A549 (cell line): ENCODE measurements around the gene PVR. TPM values are rescaled to one million over a fixed set of nuclear protein-coding genes. Genes with fewer than 3 reads are reported as not detected.

Source experiments
- ATAC-seq, 2 experiments: fragments of 200-7000 bp in 1 of 2; fragments of >200 bp in 1 of 2; cut with Nextera tagmentation in 1 of 2; cut with Tn5 transposase in 1 of 2; 3 replicates each; pipeline versions ENCODE4 v1.8.0 to v1.9.1; 2018 to 2020; ENCODE audit warnings: mild to moderate bottlenecking in 1 of 2, moderate library complexity in 1 of 2
- CTCF ChIA-PET: fragments of 300-600 bp; sonication (Branson Sonifier 250); formaldehyde crosslinking; extraction: SDS; loops from one replicate; lab custom pipeline; 2021; ENCODE audit warnings: antibody characterized with exemption, inconsistent platforms; lab: Yijun Ruan, JAX
- POLR2A ChIA-PET: fragments of 350-600 bp; formaldehyde crosslinking; extraction: SDS; loops from one replicate; lab custom pipeline; 2021; ENCODE audit warnings: antibody characterized with exemption, inconsistent platforms; lab: Yijun Ruan, JAX
- DNase-seq, 2 experiments: peaks; one replicate each; pipeline versions ENCODE4 v3.0.0 to v3.0.0-alpha.2; 2011 to 2016; ENCODE audit warnings: low read depth in 1 of 2, low spot score in 1 of 2
- FAIRE-seq: peaks from 2 replicates; lab custom pipeline; 2011; peaks lifted over from hg19 to GRCh38; lab: Jason Lieb, UNC
- H3K27ac ChIP-seq, 2 experiments: fragments of >200 bp; sonication (Bioruptor Twin); formaldehyde crosslinking; 3 replicates each; pipeline ENCODE4 v1.5.1; 2016 to 2017
- H3K4me1 ChIP-seq: fragments of >200 bp; sonication (Bioruptor Twin); formaldehyde crosslinking; 3 replicates; pipeline ENCODE4 v1.6.1; 2016
- H3K4me2 ChIP-seq: fragments of >200 bp; sonication (Bioruptor Twin); formaldehyde crosslinking; 3 replicates; pipeline ENCODE4 v1.6.1; 2016
- H3K4me3 ChIP-seq: fragments of >200 bp; sonication (Bioruptor Twin); formaldehyde crosslinking; 3 replicates; pipeline ENCODE4 v1.5.1; 2016
- H3K9me3 ChIP-seq: fragments of >200 bp; sonication (Bioruptor Twin); formaldehyde crosslinking; 3 replicates; pipeline ENCODE4 v1.6.1; 2016
- CBX2 ChIP-seq: fragments of 200-600 bp; sonication (generic); IDR thresholded peaks from 2 replicates; pipeline ENCODE4 v1.6.1; 2016; ENCODE audit warnings: low read depth, mild to moderate bottlenecking, borderline replicate concordance
- CHD4 ChIP-seq: fragments of 200-600 bp; sonication (generic); IDR thresholded peaks from 2 replicates; pipeline ENCODE4 v1.6.1; 2016; ENCODE audit warnings: antibody characterized with exemption, mild to moderate bottlenecking, borderline replicate concordance
- EHF ChIP-seq: fragments of 250-450 bp; sonication (Bioruptor Pico); IDR thresholded peaks from 2 replicates; pipeline ENCODE4 v1.5.0; 2020; ENCODE audit warnings: mild to moderate bottlenecking
- EHMT2 ChIP-seq: fragments of 200-600 bp; sonication (generic); IDR thresholded peaks from 2 replicates; pipeline ENCODE4 v1.6.1; 2016; ENCODE audit warnings: antibody characterized with exemption, low read depth, mild to moderate bottlenecking, moderate library complexity
- FOSB ChIP-seq: fragments of 250-450 bp; sonication (Bioruptor Pico); IDR thresholded peaks from 2 replicates; pipeline ENCODE4 v1.5.0; 2020; ENCODE audit warnings: mild to moderate bottlenecking, moderate library complexity
- HOXB5 ChIP-seq: fragments of 250-450 bp; sonication (Bioruptor Pico); IDR thresholded peaks from 2 replicates; pipeline ENCODE4 v1.5.0; 2020; ENCODE audit warnings: mild to moderate bottlenecking, moderate library complexity
- JUN ChIP-seq, 2 experiments: fragments of >200 bp; sonication (Bioruptor Twin); formaldehyde crosslinking; IDR thresholded peaks; 2 replicates in 1 of 2; 3 replicates in 1 of 2; pipeline ENCODE4 v1.6.1; 2016 to 2017
- MAZ ChIP-seq: fragments of 150-350 bp; IDR thresholded peaks from 2 replicates; pipeline ENCODE4 v1.6.1; 2014; ENCODE audit warnings: antibody characterized with exemption, low read depth, low read length, borderline replicate concordance
- NFE2L2 ChIP-seq: fragments of 150-350 bp; conservative IDR thresholded peaks from 2 replicates; pipeline ENCODE4 v1.6.1; 2014; ENCODE audit warnings: low read length
- NR3C1 ChIP-seq: fragments of >200 bp; sonication (Bioruptor Twin); formaldehyde crosslinking; IDR thresholded peaks from 3 replicates; pipeline ENCODE4 v1.6.1; 2017
- RARB ChIP-seq: fragments of 250-450 bp; sonication (Bioruptor Pico); IDR thresholded peaks from 2 replicates; pipeline ENCODE4 v1.8.0; 2021; ENCODE audit warnings: mild to moderate bottlenecking, moderate library complexity
- RFX5 ChIP-seq: fragments of 450-650 bp; IDR thresholded peaks from 2 replicates; pipeline ENCODE4 v1.7.1; 2014; ENCODE audit warnings: antibody characterized with exemption, mild to moderate bottlenecking, moderate library complexity
- RNF2 ChIP-seq: fragments of 200-600 bp; sonication (generic); IDR thresholded peaks from 2 replicates; pipeline ENCODE4 v1.6.1; 2016; ENCODE audit warnings: low read depth, mild to moderate bottlenecking, antibody characterized with exemption, moderate library complexity, borderline replicate concordance
- SMC3 ChIP-seq: fragments of >200 bp; sonication (Bioruptor Twin); formaldehyde crosslinking; IDR thresholded peaks from 3 replicates; pipeline ENCODE4 v1.6.1; 2018; ENCODE audit warnings: inconsistent platforms
- WGBS: methylation state at CpG from one replicate; pipeline ENCODE4 v1.1.6; 2017; ENCODE audit errors: missing lambda C conversion rate; 5-methylcytosine and 5-hydroxymethylcytosine counted together
- polyA plus RNA-seq, 4 experiments: library from polyadenylated mRNA; depleted of rRNA in 3 of 4; stranded (reverse); fragments of >200 nt; fragmentation: RNase III in 1 of 4; extraction: RNeasy Plus Mini Kit Qiagen cat#74134 plus additional on column Dnase treatment in 1 of 4; gene quantifications; 2 replicates in 3 of 4; 3 replicates in 1 of 4; pipeline ENCODE4 v1.2.3, GENCODE V29; 2011 to 2017
- TF ChIP-seq, protein P1 (sequence below): fragments of 200-600 bp; sonication (generic); IDR thresholded peaks from 2 replicates; pipeline ENCODE4 v1.6.1; 2016; ENCODE audit warnings: antibody characterized with exemption, mild to moderate bottlenecking, moderate library complexity
- TF ChIP-seq, protein P2 (sequence below): fragments of >200 bp; sonication (Bioruptor Twin); formaldehyde crosslinking; IDR thresholded peaks from 3 replicates; pipeline ENCODE4 v1.6.1; 2016
- TF ChIP-seq, protein P3 (sequence below): IDR thresholded peaks from 2 replicates; pipeline ENCODE4 v1.6.1; 2012; ENCODE audit warnings: low read depth, borderline replicate concordance

PVR gene
- polyA plus RNA-seq, 2 of the 4 experiments (the other 2 are of a cell fraction): 90.3 to 108 TPM

DNA sequence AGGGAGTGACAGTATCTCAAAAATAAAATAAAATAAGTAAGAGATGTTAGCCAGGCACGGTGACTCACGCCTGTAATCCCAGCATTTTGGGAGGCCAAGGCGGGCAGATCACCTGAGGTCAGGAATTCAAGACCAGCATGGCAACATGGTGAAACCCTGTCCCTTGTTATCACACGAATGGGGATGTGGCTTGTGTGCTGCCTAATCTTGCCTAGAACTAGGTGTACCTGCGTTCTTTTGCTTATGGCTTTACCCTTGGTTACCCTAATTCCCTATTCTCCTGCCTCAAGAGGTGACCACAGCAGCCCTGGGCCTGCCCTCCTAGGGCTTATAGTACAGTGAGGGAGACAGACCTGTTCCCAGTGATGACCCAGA is 6.3 kb upstream of the PVR start:
- WGBS: 90% methylated on average over 5 of the region's 5 CpGs

DNA sequence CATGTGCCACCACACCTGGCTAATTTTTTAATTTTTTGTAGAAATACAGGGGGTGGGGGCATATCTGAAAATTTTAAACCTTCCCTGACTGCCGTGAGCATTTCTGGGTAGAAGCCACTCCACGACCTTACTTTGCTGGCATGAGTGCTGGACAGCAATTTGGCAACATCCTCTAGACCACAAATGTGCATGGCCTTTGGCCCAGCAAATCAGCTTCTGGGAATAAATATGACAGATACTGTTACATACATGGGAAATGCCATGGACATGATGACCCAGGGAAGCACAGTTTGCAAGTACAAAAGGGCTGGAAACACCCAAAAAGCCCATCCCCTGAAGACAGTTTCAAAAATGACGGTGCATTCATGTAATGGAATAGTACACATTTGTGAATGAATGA is 3.2 kb upstream of the PVR start:
- FAIRE-seq (no peak), ATAC-seq (no peak), DNase-seq (no peak)
- Histone ChIP-seq H3K4me2 (peak overlapping the region; percentile 71), H3K27ac (peak overlapping the region; percentile 84 to 97), H3K4me3 (no peak overlapping the region), H3K4me1 (peaks cover 75% of the 10 kb centered on the region), H3K9me3 (no peaks in the 10 kb centered on the region)
- WGBS: 78% methylated on average over 3 of the region's 3 CpGs
- ChIA-PET CTCF (interaction anchor here (0.6 to 6.1 kb wide), 16 partner anchors 9 to 127 kb away, joined by 3 to 40 read pairs (median 4); no protein-coding TSS in a partner anchor), POLR2A (interaction anchor here (1.0 kb wide), 1 partner anchor 13 kb away, joined by 3 read pairs; no protein-coding TSS in a partner anchor)
- TF ChIP-seq EHF: no peak
- TF ChIP-seq, protein P1, sequence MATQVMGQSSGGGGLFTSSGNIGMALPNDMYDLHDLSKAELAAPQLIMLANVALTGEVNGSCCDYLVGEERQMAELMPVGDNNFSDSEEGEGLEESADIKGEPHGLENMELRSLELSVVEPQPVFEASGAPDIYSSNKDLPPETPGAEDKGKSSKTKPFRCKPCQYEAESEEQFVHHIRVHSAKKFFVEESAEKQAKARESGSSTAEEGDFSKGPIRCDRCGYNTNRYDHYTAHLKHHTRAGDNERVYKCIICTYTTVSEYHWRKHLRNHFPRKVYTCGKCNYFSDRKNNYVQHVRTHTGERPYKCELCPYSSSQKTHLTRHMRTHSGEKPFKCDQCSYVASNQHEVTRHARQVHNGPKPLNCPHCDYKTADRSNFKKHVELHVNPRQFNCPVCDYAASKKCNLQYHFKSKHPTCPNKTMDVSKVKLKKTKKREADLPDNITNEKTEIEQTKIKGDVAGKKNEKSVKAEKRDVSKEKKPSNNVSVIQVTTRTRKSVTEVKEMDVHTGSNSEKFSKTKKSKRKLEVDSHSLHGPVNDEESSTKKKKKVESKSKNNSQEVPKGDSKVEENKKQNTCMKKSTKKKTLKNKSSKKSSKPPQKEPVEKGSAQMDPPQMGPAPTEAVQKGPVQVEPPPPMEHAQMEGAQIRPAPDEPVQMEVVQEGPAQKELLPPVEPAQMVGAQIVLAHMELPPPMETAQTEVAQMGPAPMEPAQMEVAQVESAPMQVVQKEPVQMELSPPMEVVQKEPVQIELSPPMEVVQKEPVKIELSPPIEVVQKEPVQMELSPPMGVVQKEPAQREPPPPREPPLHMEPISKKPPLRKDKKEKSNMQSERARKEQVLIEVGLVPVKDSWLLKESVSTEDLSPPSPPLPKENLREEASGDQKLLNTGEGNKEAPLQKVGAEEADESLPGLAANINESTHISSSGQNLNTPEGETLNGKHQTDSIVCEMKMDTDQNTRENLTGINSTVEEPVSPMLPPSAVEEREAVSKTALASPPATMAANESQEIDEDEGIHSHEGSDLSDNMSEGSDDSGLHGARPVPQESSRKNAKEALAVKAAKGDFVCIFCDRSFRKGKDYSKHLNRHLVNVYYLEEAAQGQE: peak; percentile 61; the same call in 1 of the 2 replicates

More for the DNA sequence above, 6.3 kb upstream of the PVR start:
- peaks cover 4% of the 10 kb centered on the region; the same call in 1 of the 3 replicates for H3K9me3 ChIP-seq
- no peak overlapping the region for H3K4me3 ChIP-seq
- peaks cover 69% of the 10 kb centered on the region for H3K4me1 ChIP-seq
- H3K27ac ChIP-seq: peak overlapping the region; percentile 84 to 97
- no peak for FAIRE-seq
- TF ChIP-seq NR3C1: no peak
- TF ChIP-seq RARB: no peak
- TF ChIP-seq, protein P2, sequence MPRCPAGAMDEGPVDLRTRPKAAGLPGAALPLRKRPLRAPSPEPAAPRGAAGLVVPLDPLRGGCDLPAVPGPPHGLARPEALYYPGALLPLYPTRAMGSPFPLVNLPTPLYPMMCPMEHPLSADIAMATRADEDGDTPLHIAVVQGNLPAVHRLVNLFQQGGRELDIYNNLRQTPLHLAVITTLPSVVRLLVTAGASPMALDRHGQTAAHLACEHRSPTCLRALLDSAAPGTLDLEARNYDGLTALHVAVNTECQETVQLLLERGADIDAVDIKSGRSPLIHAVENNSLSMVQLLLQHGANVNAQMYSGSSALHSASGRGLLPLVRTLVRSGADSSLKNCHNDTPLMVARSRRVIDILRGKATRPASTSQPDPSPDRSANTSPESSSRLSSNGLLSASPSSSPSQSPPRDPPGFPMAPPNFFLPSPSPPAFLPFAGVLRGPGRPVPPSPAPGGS: no peak
- no peak for TF ChIP-seq CHD4
- no peak for TF ChIP-seq FOSB (CRISPR knock-in tag)
- no peak for TF ChIP-seq RFX5
- TF ChIP-seq SMC3: no peak
- no peak for TF ChIP-seq MAZ
- no peak for ATAC-seq
- no peak for DNase-seq
- H3K4me2 ChIP-seq: peak overlapping the region; percentile 29; the same call in 1 of the 3 replicates
- ChIA-PET CTCF (interaction anchor here (1.4 to 3.2 kb wide), 4 partner anchors 17 to 60 kb away, joined by 3 to 15 read pairs (median 10); no protein-coding TSS in a partner anchor), POLR2A (no interaction called here)

DNA sequence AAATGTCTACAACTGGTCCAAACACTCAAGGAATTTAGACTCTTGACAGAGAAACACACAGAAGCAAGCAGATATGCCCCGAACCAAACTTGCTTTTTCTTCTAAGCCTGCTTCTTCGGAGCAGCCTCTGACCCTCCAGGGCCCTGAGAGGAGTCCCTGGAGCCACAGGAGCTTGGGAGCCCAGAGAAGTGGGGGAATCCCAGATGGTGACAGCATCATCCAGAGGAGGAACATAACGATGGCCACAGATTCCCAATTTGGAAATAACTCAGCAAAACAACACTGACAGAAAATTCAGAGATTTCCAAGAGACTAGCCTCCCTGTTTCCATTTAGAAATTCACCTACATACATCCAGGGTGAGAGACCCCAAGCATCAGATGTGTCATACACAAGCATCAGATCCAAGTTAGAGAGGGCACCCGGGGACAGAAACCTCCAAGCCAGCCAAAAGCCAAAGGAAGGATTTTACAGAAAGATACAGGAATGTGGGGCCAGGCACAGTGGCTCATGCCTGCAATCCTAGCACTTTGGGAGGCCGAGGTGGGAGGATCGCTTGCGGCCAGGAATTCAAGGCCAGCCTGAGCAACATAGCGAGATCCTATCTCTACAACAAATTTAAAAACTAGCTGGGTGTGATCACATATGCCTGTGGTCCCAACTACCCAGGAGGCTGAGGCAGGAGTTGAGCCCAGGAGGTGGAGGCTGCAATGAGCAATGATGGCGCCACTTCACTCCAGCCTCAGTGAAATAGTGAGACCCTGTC is 2.0 kb upstream of the PVR start:
- Histone ChIP-seq H3K4me3 (no peak overlapping the region), H3K4me2 (no peak overlapping the region), H3K27ac (peak overlapping the region; percentile 84 to 97), H3K4me1 (peaks cover 75% of the 10 kb centered on the region), H3K9me3 (no peaks in the 10 kb centered on the region)
- no peak for TF ChIP-seq HOXB5 (CRISPR knock-in tag)
- no peak for TF ChIP-seq RNF2
- no peak for TF ChIP-seq NFE2L2
- TF ChIP-seq EHMT2: no peak
- TF ChIP-seq, protein P3, sequence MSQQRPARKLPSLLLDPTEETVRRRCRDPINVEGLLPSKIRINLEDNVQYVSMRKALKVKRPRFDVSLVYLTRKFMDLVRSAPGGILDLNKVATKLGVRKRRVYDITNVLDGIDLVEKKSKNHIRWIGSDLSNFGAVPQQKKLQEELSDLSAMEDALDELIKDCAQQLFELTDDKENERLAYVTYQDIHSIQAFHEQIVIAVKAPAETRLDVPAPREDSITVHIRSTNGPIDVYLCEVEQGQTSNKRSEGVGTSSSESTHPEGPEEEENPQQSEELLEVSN: no peak
- TF ChIP-seq CBX2: no peak
- no peak for TF ChIP-seq FOSB (CRISPR knock-in tag)
- TF ChIP-seq JUN (IDR thresholded peaks at IDR 0.05): no peak
- DNase-seq: no peak
- ChIA-PET CTCF (interaction anchor here (0.8 to 6.1 kb wide), 7 partner anchors 12 to 80 kb away, joined by 3 to 40 read pairs (median 6); no protein-coding TSS in a partner anchor), POLR2A (no interaction called here)
- FAIRE-seq: no peak
- no peak for ATAC-seq
- 87% methylated on average over 9 of the region's 9 CpGs for WGBS
